ENCODE data around the gene CLEC4M.

DNA sequence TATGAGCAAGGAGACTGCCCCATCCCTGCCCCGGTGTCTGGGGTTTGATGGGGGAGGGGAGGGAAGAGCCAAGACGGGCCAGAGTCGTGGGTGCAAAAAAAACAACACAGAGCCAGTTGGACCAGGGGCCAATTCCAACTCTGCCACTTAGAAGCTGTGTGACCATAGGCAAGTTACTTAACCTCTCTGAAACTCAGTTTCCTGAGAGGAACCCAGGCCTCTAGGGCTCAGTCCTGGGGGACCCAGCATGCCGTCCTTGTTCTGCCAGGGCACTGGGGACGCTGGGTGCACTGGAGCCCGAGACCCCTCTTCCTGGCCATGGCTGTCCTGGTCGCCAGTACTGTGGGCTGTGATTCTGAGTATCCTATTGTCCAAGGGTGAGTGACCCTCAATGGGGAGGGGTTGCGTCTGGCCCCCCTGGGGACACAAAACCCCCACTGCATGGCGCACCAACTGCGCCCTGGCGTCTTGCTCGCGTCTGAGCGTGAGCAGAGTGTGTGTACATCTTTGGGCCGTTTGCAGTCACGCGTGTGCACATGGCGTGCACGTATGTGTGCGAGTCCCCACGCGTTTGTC, 24.6 kb downstream of the CLEC4M start:
- TF ChIP-seq POLR2A (IDR thresholded peaks at IDR 0.05; ENCODE audit: low read length): no peak
- no peak for TF ChIP-seq GATA1 (IDR thresholded peaks at IDR 0.05; ENCODE audit: low read depth, low read length)

Measured in erythroblast (primary cell).